Measurements from ENCODE around the gene ARNT2.

- TF ChIP-seq POLR2AphosphoS5 (IDR thresholded peaks at IDR 0.05; ENCODE audit: low read depth, low read length): no peak
- no peak for TF ChIP-seq POLR2A (IDR thresholded peaks at IDR 0.05; ENCODE audit: low read depth, low read length)
- TF ChIP-seq TAF1 (IDR thresholded peaks at IDR 0.05; ENCODE audit: low read depth, low read length): no peak
- TF ChIP-seq SPI1 (IDR thresholded peaks at IDR 0.05; ENCODE audit: low read depth, low read length): no peak
- TF ChIP-seq POU2F2 (IDR thresholded peaks at IDR 0.05; ENCODE audit: low read depth, low read length): no peak
These were observed 40.6 kb downstream of the ARNT2 start for GRCh38 chr15:80444680-80445251.
